Measurements from ENCODE around the gene WDR27.
"Not testable (repeated sequence)": the region's sequence is repeated elsewhere in the genome, so short reads cannot be mapped to it uniquely, and the experiment has no call there.

The WDR27 gene

DNA sequence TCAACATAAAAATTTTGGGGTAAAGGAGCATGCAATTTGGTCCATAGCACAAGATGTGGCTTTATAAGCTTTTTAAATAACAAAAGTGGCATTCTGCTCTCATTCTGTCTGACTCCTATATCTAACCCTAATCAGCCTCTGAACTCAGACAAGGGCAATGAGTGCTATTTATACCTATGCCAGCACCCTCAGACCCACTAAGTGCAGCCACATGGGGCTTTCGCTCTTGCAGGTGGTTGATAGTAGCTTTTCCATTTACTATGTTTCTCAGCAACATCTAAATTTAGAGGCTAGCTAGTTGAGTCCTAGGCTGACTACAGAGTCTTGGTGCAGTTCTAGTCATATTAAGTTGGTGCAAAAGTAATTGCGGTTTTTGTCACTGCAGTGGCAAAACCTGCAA is 231.0 kb downstream of the WDR27 start:
- H3K9ac ChIP-seq (ENCODE audit: low read length) = no peak overlapping the region
- H3K79me1 ChIP-seq (ENCODE audit: low read length) = no peaks in the 10 kb centered on the region
- H3K27me3 ChIP-seq (ENCODE audit: insufficient read depth, low read length, poor library complexity) = no peaks in the 10 kb centered on the region
- no peak overlapping the region for H3K18ac ChIP-seq (ENCODE audit: low read length)
- no peak for DNase-seq
- H4K5ac ChIP-seq (ENCODE audit: low read length) = no peak overlapping the region
- no peak overlapping the region for H2AK5ac ChIP-seq (ENCODE audit: low read length)
- H3K36me3 ChIP-seq (ENCODE audit: control insufficient read depth, insufficient read depth, low read length) = no peaks in the 10 kb centered on the region
- H2BK5ac ChIP-seq (ENCODE audit: low read length) = no peak overlapping the region
- no peak overlapping the region for H3K4me3 ChIP-seq (ENCODE audit: low read length)
- H4K8ac ChIP-seq (ENCODE audit: low read depth, low read length) = no peak overlapping the region
- H3K4me2 ChIP-seq (ENCODE audit: low read length) = no peak overlapping the region
- no peak overlapping the region for H2BK120ac ChIP-seq (ENCODE audit: low read depth, low read length)
- H3K4ac ChIP-seq (ENCODE audit: low read depth, low read length) = no peak overlapping the region
- H3K23ac ChIP-seq (ENCODE audit: low read length) = no peak overlapping the region
- WGBS (ENCODE audit: extremely low coverage, insufficient coverage, low lambda C conversion rate) = no CpG with 5 or more reads among the region's 2 CpGs
- H3K56ac ChIP-seq (ENCODE audit: low read length) = no peak overlapping the region
- H3K4me1 ChIP-seq (ENCODE audit: control insufficient read depth, low read depth, low read length) = no peaks in the 10 kb centered on the region
- no peak overlapping the region for H2BK15ac ChIP-seq (replicated peaks; ENCODE audit: low read depth)
- no peaks in the 10 kb centered on the region for H3K79me2 ChIP-seq (ENCODE audit: control insufficient read depth, insufficient read depth, low read length)
- no peak overlapping the region for H3K27ac ChIP-seq (ENCODE audit: low read depth, low read length)

- Histone ChIP-seq H2AK5ac (ENCODE audit: low read length) (no peak overlapping the region), H3K79me1 (ENCODE audit: low read length) (no peaks in the 10 kb centered on the region), H4K5ac (ENCODE audit: low read length) (no peak overlapping the region), H3K9ac (ENCODE audit: low read length) (no peak overlapping the region), H2BK120ac (ENCODE audit: low read depth, low read length) (no peak overlapping the region), H3K4me2 (ENCODE audit: low read length) (no peak overlapping the region), H3K4me3 (ENCODE audit: low read length) (no peak overlapping the region), H4K8ac (ENCODE audit: low read depth, low read length) (no peak overlapping the region), H3K4ac (ENCODE audit: low read depth, low read length) (no peak overlapping the region), H3K56ac (ENCODE audit: low read length) (no peak overlapping the region), H2BK5ac (ENCODE audit: low read length) (no peak overlapping the region), H3K79me2 (ENCODE audit: control insufficient read depth, insufficient read depth, low read length) (no peaks in the 10 kb centered on the region), H3K27ac (ENCODE audit: low read depth, low read length) (no peak overlapping the region), H3K18ac (ENCODE audit: low read length) (no peak overlapping the region), H3K4me1 (ENCODE audit: control insufficient read depth, low read depth, low read length) (no peaks in the 10 kb centered on the region), H3K27me3 (ENCODE audit: insufficient read depth, low read length, poor library complexity) (no peaks in the 10 kb centered on the region), H3K36me3 (ENCODE audit: control insufficient read depth, insufficient read depth, low read length) (no peaks in the 10 kb centered on the region), H2BK15ac (replicated peaks; ENCODE audit: low read depth) (no peak overlapping the region), H3K23ac (ENCODE audit: low read length) (no peak overlapping the region)
- no peak for DNase-seq
- WGBS (ENCODE audit: extremely low coverage, insufficient coverage, low lambda C conversion rate) = no CpG with 5 or more reads among the region's 1 CpG
These were observed 232.8 kb downstream of the WDR27 start for GRCh38 chr6:169469028-169469427.

- not testable (repeated sequence) for H4K8ac ChIP-seq (ENCODE audit: low read depth, low read length); H3K23ac ChIP-seq (ENCODE audit: low read length); H3K4me1 ChIP-seq (ENCODE audit: control insufficient read depth, low read depth, low read length); H2AK5ac ChIP-seq (ENCODE audit: low read length); H3K27me3 ChIP-seq (ENCODE audit: insufficient read depth, low read length, poor library complexity); H3K79me1 ChIP-seq (ENCODE audit: low read length); H4K5ac ChIP-seq (ENCODE audit: low read length); H3K56ac ChIP-seq (ENCODE audit: low read length); H3K27ac ChIP-seq (ENCODE audit: low read depth, low read length); H3K4me2 ChIP-seq (ENCODE audit: low read length); H2BK5ac ChIP-seq (ENCODE audit: low read length); H3K79me2 ChIP-seq (ENCODE audit: control insufficient read depth, insufficient read depth, low read length); H3K36me3 ChIP-seq (ENCODE audit: control insufficient read depth, insufficient read depth, low read length); H2BK120ac ChIP-seq (ENCODE audit: low read depth, low read length); H2BK15ac ChIP-seq (replicated peaks; ENCODE audit: low read depth); H3K9ac ChIP-seq (ENCODE audit: low read length); H3K4me3 ChIP-seq (ENCODE audit: low read length); DNase-seq; H3K4ac ChIP-seq (ENCODE audit: low read depth, low read length); H3K18ac ChIP-seq (ENCODE audit: low read length)
- WGBS (ENCODE audit: extremely low coverage, insufficient coverage, low lambda C conversion rate) = no CpG with 5 or more reads among the region's 4 CpGs
These were observed 234.1 kb downstream of the WDR27 start for GRCh38 chr6:169467755-169468154.

DNA sequence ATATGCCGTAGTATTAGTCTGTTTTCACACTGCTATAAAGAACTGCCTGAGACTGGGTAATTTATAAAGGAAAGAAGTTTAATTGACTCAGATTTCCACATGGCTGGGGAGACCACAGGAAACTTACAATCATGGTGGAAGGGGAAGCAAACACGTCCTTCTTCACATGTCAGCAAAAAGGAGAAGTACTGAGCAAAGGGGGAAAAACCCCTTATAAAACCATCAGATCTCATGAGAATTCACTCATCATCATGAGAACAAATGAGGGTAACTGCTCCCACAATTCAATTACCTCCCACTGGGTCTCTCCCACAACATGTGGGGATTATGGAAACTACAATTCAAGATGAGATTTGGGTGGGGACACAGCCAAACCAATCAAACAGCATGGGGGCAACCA is 235.6 kb downstream of the WDR27 start:
- not testable (repeated sequence) for H4K8ac ChIP-seq (ENCODE audit: low read depth, low read length); H3K18ac ChIP-seq (ENCODE audit: low read length); H3K56ac ChIP-seq (ENCODE audit: low read length); H3K27me3 ChIP-seq (ENCODE audit: insufficient read depth, low read length, poor library complexity); H3K4me3 ChIP-seq (ENCODE audit: low read length); H3K36me3 ChIP-seq (ENCODE audit: control insufficient read depth, insufficient read depth, low read length); H3K4me2 ChIP-seq (ENCODE audit: low read length); H3K23ac ChIP-seq (ENCODE audit: low read length); H3K79me2 ChIP-seq (ENCODE audit: control insufficient read depth, insufficient read depth, low read length); DNase-seq; H3K4ac ChIP-seq (ENCODE audit: low read depth, low read length); H2BK15ac ChIP-seq (replicated peaks; ENCODE audit: low read depth); H4K5ac ChIP-seq (ENCODE audit: low read length); H3K4me1 ChIP-seq (ENCODE audit: control insufficient read depth, low read depth, low read length); H3K27ac ChIP-seq (ENCODE audit: low read depth, low read length); H3K79me1 ChIP-seq (ENCODE audit: low read length); H3K9ac ChIP-seq (ENCODE audit: low read length); H2BK120ac ChIP-seq (ENCODE audit: low read depth, low read length); H2AK5ac ChIP-seq (ENCODE audit: low read length); H2BK5ac ChIP-seq (ENCODE audit: low read length)
- WGBS (ENCODE audit: extremely low coverage, insufficient coverage, low lambda C conversion rate) = no CpG with 5 or more reads among the region's 2 CpGs

GRCh38 chr6:169457762-169458161 is 244.1 kb downstream of the WDR27 start:
- Histone ChIP-seq H3K79me2 (ENCODE audit: control insufficient read depth, insufficient read depth, low read length) (no peaks in the 10 kb centered on the region), H3K9ac (ENCODE audit: low read length) (no peak overlapping the region), H3K56ac (ENCODE audit: low read length) (no peak overlapping the region), H2BK5ac (ENCODE audit: low read length) (no peak overlapping the region), H3K79me1 (ENCODE audit: low read length) (no peaks in the 10 kb centered on the region), H2BK120ac (ENCODE audit: low read depth, low read length) (no peak overlapping the region), H3K27ac (ENCODE audit: low read depth, low read length) (no peak overlapping the region), H3K4me1 (ENCODE audit: control insufficient read depth, low read depth, low read length) (no peaks in the 10 kb centered on the region), H2BK15ac (replicated peaks; ENCODE audit: low read depth) (no peak overlapping the region), H3K4me3 (ENCODE audit: low read length) (no peak overlapping the region), H3K4ac (ENCODE audit: low read depth, low read length) (no peak overlapping the region), H3K23ac (ENCODE audit: low read length) (no peak overlapping the region), H3K18ac (ENCODE audit: low read length) (no peak overlapping the region), H4K8ac (ENCODE audit: low read depth, low read length) (no peak overlapping the region), H3K4me2 (ENCODE audit: low read length) (no peak overlapping the region), H3K27me3 (ENCODE audit: insufficient read depth, low read length, poor library complexity) (no peaks in the 10 kb centered on the region), H3K36me3 (ENCODE audit: control insufficient read depth, insufficient read depth, low read length) (no peaks in the 10 kb centered on the region), H2AK5ac (ENCODE audit: low read length) (no peak overlapping the region), H4K5ac (ENCODE audit: low read length) (no peak overlapping the region)
- DNase-seq = no peak
- WGBS (ENCODE audit: extremely low coverage, insufficient coverage, low lambda C conversion rate) = no CpG with 5 or more reads among the region's 5 CpGs

DNA sequence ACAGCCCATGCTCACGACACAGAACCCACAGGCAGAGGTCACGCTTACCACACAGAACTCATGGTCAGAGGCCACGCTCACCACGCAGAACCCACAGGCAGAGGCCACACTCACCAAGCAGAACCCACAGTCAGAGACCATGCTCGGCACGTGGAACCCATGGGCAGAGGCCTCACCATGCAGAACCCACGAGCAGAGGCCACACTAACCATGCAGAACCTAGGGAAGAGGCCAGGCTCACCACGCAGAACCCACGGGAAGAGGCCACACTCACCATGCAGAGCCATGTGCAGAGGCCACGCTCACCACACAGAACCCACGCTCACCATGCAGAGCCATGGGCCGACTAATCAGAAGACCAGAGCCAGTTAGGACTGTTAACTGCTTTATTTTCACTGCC is 245.0 kb downstream of the WDR27 start:
- Histone ChIP-seq H3K79me2 (ENCODE audit: control insufficient read depth, insufficient read depth, low read length) (no peaks in the 10 kb centered on the region), H3K79me1 (ENCODE audit: low read length) (no peaks in the 10 kb centered on the region), H3K56ac (ENCODE audit: low read length) (no peak overlapping the region), H2BK15ac (replicated peaks; ENCODE audit: low read depth) (no peak overlapping the region), H4K8ac (ENCODE audit: low read depth, low read length) (no peak overlapping the region), H3K4me3 (ENCODE audit: low read length) (no peak overlapping the region), H3K36me3 (ENCODE audit: control insufficient read depth, insufficient read depth, low read length) (no peaks in the 10 kb centered on the region), H3K27me3 (ENCODE audit: insufficient read depth, low read length, poor library complexity) (no peaks in the 10 kb centered on the region), H3K4me1 (ENCODE audit: control insufficient read depth, low read depth, low read length) (no peaks in the 10 kb centered on the region), H3K4ac (ENCODE audit: low read depth, low read length) (no peak overlapping the region), H3K4me2 (ENCODE audit: low read length) (no peak overlapping the region), H2BK120ac (ENCODE audit: low read depth, low read length) (no peak overlapping the region), H3K18ac (ENCODE audit: low read length) (no peak overlapping the region), H2BK5ac (ENCODE audit: low read length) (no peak overlapping the region), H4K5ac (ENCODE audit: low read length) (no peak overlapping the region), H3K9ac (ENCODE audit: low read length) (no peak overlapping the region), H2AK5ac (ENCODE audit: low read length) (no peak overlapping the region), H3K27ac (ENCODE audit: low read depth, low read length) (no peak overlapping the region), H3K23ac (ENCODE audit: low read length) (no peak overlapping the region)
- no peak for DNase-seq
- WGBS (ENCODE audit: extremely low coverage, insufficient coverage, low lambda C conversion rate) = no CpG with 5 or more reads among the region's 12 CpGs
